Neural cell (in vitro differentiated cells): ENCODE measurements around the gene VENTX. TPM values are rescaled to one million over a fixed set of nuclear protein-coding genes. Genes with fewer than 3 reads are reported as not detected.

ENCODE experiments used
- H2AFZ ChIP-seq: fragments of 200-600, 300-800 bp; sonication (generic), shearing (Covaris generic); 2 replicates; pipeline ENCODE4 v1.6.0; 2014; ENCODE audit warnings: low read depth, mild to moderate bottlenecking, antibody characterized with exemption, low read length, moderate library complexity
- H3F3A ChIP-seq: fragments of 200-600 bp; shearing (Covaris generic); 2 replicates; pipeline ENCODE4 v1.6.1; 2016; ENCODE audit warnings: mild to moderate bottlenecking, moderate library complexity, mixed read lengths, antibody characterized with exemption, low read length; ENCODE audit not compliant: insufficient read depth, poor library complexity, severe bottlenecking
- H3K27ac ChIP-seq: fragments of 200-600, 300-800 bp; sonication (generic), shearing (Covaris generic); 2 replicates; pipeline ENCODE4 v1.5.1; 2014; ENCODE audit warnings: mild to moderate bottlenecking, low read length, moderate library complexity
- H3K27me3 ChIP-seq: fragments of 300-800, 200-600 bp; sonication (generic), shearing (Covaris generic); 2 replicates; pipeline ENCODE4 v1.6.0; 2014; ENCODE audit warnings: mild to moderate bottlenecking, low read depth, low read length, moderate library complexity; ENCODE audit not compliant: insufficient read depth
- H3K36me3 ChIP-seq: fragments of 300-800, 200-600 bp; sonication (generic), shearing (Covaris generic); 2 replicates; pipeline ENCODE4 v1.5.1; 2014; ENCODE audit warnings: mild to moderate bottlenecking, antibody characterized with exemption, low read length, moderate library complexity; ENCODE audit not compliant: insufficient read depth
- H3K4me2 ChIP-seq: fragments of 300-800, 200-600 bp; sonication (generic), shearing (Covaris generic); 2 replicates; pipeline ENCODE4 v1.6.0; 2014; ENCODE audit warnings: mild to moderate bottlenecking, low read length
- H3K4me3 ChIP-seq: fragments of 300-800, 200-600 bp; sonication (generic), shearing (Covaris generic); 2 replicates; pipeline ENCODE4 v1.5.1; 2014; ENCODE audit warnings: mild to moderate bottlenecking, low read length, moderate library complexity
- H3K79me2 ChIP-seq: fragments of 200-600 bp; shearing (Covaris generic); replicated peaks from 2 replicates; pipeline ENCODE4 v1.6.0; 2014; ENCODE audit warnings: mild to moderate bottlenecking, low read length, moderate library complexity; ENCODE audit not compliant: insufficient read depth
- H3K9ac ChIP-seq: fragments of 300-800, 200-600 bp; sonication (generic), shearing (Covaris generic); 2 replicates; pipeline ENCODE4 v1.6.1; 2016; ENCODE audit warnings: mild to moderate bottlenecking, low read length, mixed read lengths
- H3K9me2 ChIP-seq: fragments of 200-600 bp; shearing (Covaris generic); 2 replicates; pipeline ENCODE4 v1.6.1; 2016; ENCODE audit warnings: mild to moderate bottlenecking, low read length, mixed read lengths; ENCODE audit not compliant: insufficient read depth
- H3K9me3 ChIP-seq: fragments of 200-600, 300-800 bp; sonication (generic), shearing (Covaris generic); 2 replicates; pipeline ENCODE4 v1.6.1; 2016; ENCODE audit warnings: mild to moderate bottlenecking, mixed run types, low read length, moderate library complexity, mixed read lengths
- H4K20me1 ChIP-seq: fragments of 200-600 bp; shearing (Covaris generic); 2 replicates; pipeline ENCODE4 v1.6.1; 2016; ENCODE audit warnings: mild to moderate bottlenecking, mixed run types; ENCODE audit not compliant: insufficient read depth
- CTCF ChIP-seq: fragments of 450-650 bp; IDR thresholded peaks from 2 replicates; pipeline ENCODE4 v1.5.1; 2014; ENCODE audit warnings: antibody characterized with exemption, mild to moderate bottlenecking, moderate library complexity; ENCODE audit not compliant: poor library complexity, severe bottlenecking
- EP300 ChIP-seq: fragments of 450-650 bp; conservative IDR thresholded peaks from 2 replicates; pipeline ENCODE4 v1.6.1; 2014; ENCODE audit warnings: antibody characterized with exemption, mild to moderate bottlenecking, moderate library complexity; ENCODE audit not compliant: poor library complexity, severe bottlenecking
- EZH2 ChIP-seq: fragments of 200-600, 300-800 bp; shearing (Covaris generic), sonication (generic); IDR thresholded peaks from 2 replicates; pipeline ENCODE4 v1.6.1; 2014; ENCODE audit warnings: antibody characterized with exemption, low read length, borderline replicate concordance, mild to moderate bottlenecking; ENCODE audit not compliant: insufficient read depth, poor library complexity, severe bottlenecking
- MXI1 ChIP-seq: fragments of 450-650 bp; conservative IDR thresholded peaks from 2 replicates; pipeline ENCODE4 v1.6.1; 2014; ENCODE audit warnings: antibody characterized with exemption, mild to moderate bottlenecking; ENCODE audit not compliant: poor library complexity, severe bottlenecking
- POLR2AphosphoS5 ChIP-seq: IDR thresholded peaks from 2 replicates; pipeline ENCODE4 v1.6.1; 2012
- RAD21 ChIP-seq: fragments of 450-650 bp; conservative IDR thresholded peaks from 2 replicates; pipeline ENCODE4 v1.6.1; 2014; ENCODE audit warnings: antibody characterized with exemption, mild to moderate bottlenecking, moderate library complexity
- REST ChIP-seq: IDR thresholded peaks from 2 replicates; pipeline ENCODE4 v1.6.1; 2012; ENCODE audit warnings: borderline replicate concordance
- SMC3 ChIP-seq: fragments of 450-650 bp; conservative IDR thresholded peaks from 2 replicates; pipeline ENCODE4 v1.6.1; 2014; ENCODE audit warnings: antibody characterized with exemption, mild to moderate bottlenecking, moderate library complexity; ENCODE audit not compliant: poor library complexity
- TAF1 ChIP-seq: IDR thresholded peaks from 2 replicates; pipeline ENCODE4 v1.6.1; 2012; ENCODE audit warnings: low read depth
- polyA plus RNA-seq: library from polyadenylated mRNA; depleted of rRNA; stranded (reverse); fragments of >200 nt; gene quantifications from 2 replicates; pipeline ENCODE4 v1.2.3, GENCODE V29; 2014

VENTX gene
- polyA plus RNA-seq, 1 donor from 2014 or later: not detected

GRCh38 chr10:133286366-133286765, 48.7 kb downstream of the VENTX start:
- H3K9ac ChIP-seq: no peak overlapping the region
- TF ChIP-seq TAF1 (no peak), SMC3 (no peak), POLR2AphosphoS5 (no peak), REST (no peak), MXI1 (no peak), RAD21 (no peak), EZH2 (no peak), EP300 (no peak), CTCF (no peak)
- H3F3A ChIP-seq: no peaks in the 10 kb centered on the region
- no peaks in the 10 kb centered on the region for H3K36me3 ChIP-seq
- no peak overlapping the region for H3K27ac ChIP-seq
- no peaks in the 10 kb centered on the region for H4K20me1 ChIP-seq
- no peaks in the 10 kb centered on the region for H3K79me2 ChIP-seq
- H3K9me3 ChIP-seq: no peaks in the 10 kb centered on the region
- H3K9me2 ChIP-seq: no peaks in the 10 kb centered on the region
- H3K4me3 ChIP-seq: no peak overlapping the region
- no peak overlapping the region for H3K4me2 ChIP-seq
- H2AFZ ChIP-seq: no peak overlapping the region
- H3K27me3 ChIP-seq: no peaks in the 10 kb centered on the region

- no peak overlapping the region for H3K9ac ChIP-seq
- no peaks in the 10 kb centered on the region for H3K27me3 ChIP-seq
- no peaks in the 10 kb centered on the region for H3K9me2 ChIP-seq
- H3K79me2 ChIP-seq: no peaks in the 10 kb centered on the region
- no peaks in the 10 kb centered on the region for H4K20me1 ChIP-seq
- H3K9me3 ChIP-seq: no peaks in the 10 kb centered on the region
- H3F3A ChIP-seq: no peaks in the 10 kb centered on the region
- H3K4me3 ChIP-seq: no peak overlapping the region
- no peaks in the 10 kb centered on the region for H3K36me3 ChIP-seq
- TF ChIP-seq CTCF: no peak
- TF ChIP-seq EZH2: no peak
- TF ChIP-seq POLR2AphosphoS5: no peak
- TF ChIP-seq RAD21: no peak
- no peak for TF ChIP-seq SMC3
- no peak for TF ChIP-seq EP300
- no peak for TF ChIP-seq REST
- no peak for TF ChIP-seq MXI1
- no peak for TF ChIP-seq TAF1
- no peak overlapping the region for H3K4me2 ChIP-seq
- H3K27ac ChIP-seq: no peak overlapping the region
- no peak overlapping the region for H2AFZ ChIP-seq
Measured at GRCh38 chr10:133287832-133288500, 50.3 kb downstream of the VENTX start.
